ENCODE data around the gene MYH14.

- TF ChIP-seq CTCF (IDR thresholded peaks at IDR 0.05; ENCODE audit: insufficient read depth, low read length, poor library complexity, severe bottlenecking) = no peak
- no peak for TF ChIP-seq EZH2phosphoT487 (conservative IDR thresholded peaks at IDR 0.05; ENCODE audit: low read length)
These were observed at the start of gene MYH14 for GRCh38 chr19:50203281-50204080.
